ENCODE measurements around the gene DMD. TPM values are rescaled to one million over a fixed set of nuclear protein-coding genes. Genes with fewer than 3 reads are reported as not detected.

The DMD gene
- total RNA-seq, 1 donor from 2014 or later = 2.5 TPM

GRCh38 chrX:33132569-33132968, 78.8 kb downstream of the DMD start:
- no peak for DNase-seq (ENCODE audit: low read depth)
- no peak overlapping the region for H3K4me3 ChIP-seq (ENCODE audit: low read depth, low read length)
- no peaks in the 10 kb centered on the region for H3K36me3 ChIP-seq (ENCODE audit: control insufficient read depth, insufficient read depth, low read length)
- TF ChIP-seq CTCF (IDR thresholded peaks at IDR 0.05; ENCODE audit: insufficient read depth, low read length, poor library complexity, severe bottlenecking) = no peak
- no peaks in the 10 kb centered on the region for H3K27me3 ChIP-seq (ENCODE audit: control insufficient read depth, insufficient read depth, low read length)

GRCh38 chrX:33129607-33130006, 81.7 kb downstream of the DMD start:
- no peak for DNase-seq (ENCODE audit: low read depth)
- no peak for TF ChIP-seq CTCF (IDR thresholded peaks at IDR 0.05; ENCODE audit: insufficient read depth, low read length, poor library complexity, severe bottlenecking)
- H3K36me3 ChIP-seq (ENCODE audit: control insufficient read depth, insufficient read depth, low read length) = no peaks in the 10 kb centered on the region
- no peak overlapping the region for H3K4me3 ChIP-seq (ENCODE audit: low read depth, low read length)
- H3K27me3 ChIP-seq (ENCODE audit: control insufficient read depth, insufficient read depth, low read length) = no peaks in the 10 kb centered on the region

GRCh38 chrX:33128048-33128805, 83.1 kb downstream of the DMD start:
- DNase-seq (ENCODE audit: low read depth) = no peak
- Histone ChIP-seq H3K4me3 (ENCODE audit: low read depth, low read length) (no peak overlapping the region), H3K36me3 (ENCODE audit: control insufficient read depth, insufficient read depth, low read length) (no peaks in the 10 kb centered on the region), H3K27me3 (ENCODE audit: control insufficient read depth, insufficient read depth, low read length) (no peaks in the 10 kb centered on the region)
- no peak for TF ChIP-seq CTCF (IDR thresholded peaks at IDR 0.05; ENCODE audit: insufficient read depth, low read length, poor library complexity, severe bottlenecking)

- H3K36me3 ChIP-seq (ENCODE audit: control insufficient read depth, insufficient read depth, low read length) = no peaks in the 10 kb centered on the region
- H3K4me3 ChIP-seq (ENCODE audit: low read depth, low read length) = no peak overlapping the region
- DNase-seq (ENCODE audit: low read depth) = no peak
- no peak for TF ChIP-seq CTCF (IDR thresholded peaks at IDR 0.05; ENCODE audit: insufficient read depth, low read length, poor library complexity, severe bottlenecking)
- H3K27me3 ChIP-seq (ENCODE audit: control insufficient read depth, insufficient read depth, low read length) = no peaks in the 10 kb centered on the region
Observed at GRCh38 chrX:33126469-33126868, 84.9 kb downstream of the DMD start.

- DNase-seq (ENCODE audit: low read depth) = no peak
- no peak for TF ChIP-seq CTCF (IDR thresholded peaks at IDR 0.05; ENCODE audit: insufficient read depth, low read length, poor library complexity, severe bottlenecking)
- H3K36me3 ChIP-seq (ENCODE audit: control insufficient read depth, insufficient read depth, low read length) = no peaks in the 10 kb centered on the region
- H3K27me3 ChIP-seq (ENCODE audit: control insufficient read depth, insufficient read depth, low read length) = no peaks in the 10 kb centered on the region
- H3K4me3 ChIP-seq (ENCODE audit: low read depth, low read length) = no peak overlapping the region
Observed at GRCh38 chrX:33109858-33110257, 101.5 kb downstream of the DMD start.

- no peaks in the 10 kb centered on the region for H3K27me3 ChIP-seq (ENCODE audit: control insufficient read depth, insufficient read depth, low read length)
Observed at GRCh38 chrX:33106737-33107136, 104.6 kb downstream of the DMD start.

More at GRCh38 chrX:33106737-33107136, 104.6 kb downstream of the DMD start:
- no peak for DNase-seq (ENCODE audit: low read depth)
- no peaks in the 10 kb centered on the region for H3K36me3 ChIP-seq (ENCODE audit: control insufficient read depth, insufficient read depth, low read length)
- TF ChIP-seq CTCF (IDR thresholded peaks at IDR 0.05; ENCODE audit: insufficient read depth, low read length, poor library complexity, severe bottlenecking) = no peak
- H3K4me3 ChIP-seq (ENCODE audit: low read depth, low read length) = no peak overlapping the region

Measured in kidney epithelial cell (primary cell).